Endothelial cell of umbilical vein (primary cell): ENCODE measurements around the gene NRCAM. TPM values are rescaled to one million over a fixed set of nuclear protein-coding genes. Genes with fewer than 3 reads are reported as not detected.

Experiments used
- BruUV-seq: library from RNA; stranded (reverse); fragments of 400-500 nt; replicated peaks from 2 replicates; lab custom pipeline; 2021; lab: Mats Ljungman, UMichigan
- CTCF ChIA-PET: fragments of 300-600, 350-600 bp; sonication (Branson Sonifier 250); formaldehyde crosslinking; loops from one replicate; lab custom pipeline; 2021; ENCODE audit warnings: antibody characterized with exemption, inconsistent platforms; lab: Charles Lee
- POLR2A ChIA-PET: fragments of 300-600, 350-600 bp; sonication (Branson Sonifier 250); formaldehyde crosslinking; loops from one replicate; lab custom pipeline; 2021; ENCODE audit warnings: antibody characterized with exemption, inconsistent platforms; lab: Charles Lee
- DNase-seq: peaks from one replicate; pipeline ENCODE4 v3.0.0-alpha.2; 2011; ENCODE audit warnings: low read depth, low spot score
- FAIRE-seq: peaks from 2 replicates; lab custom pipeline; 2011; peaks lifted over from hg19 to GRCh38; lab: Jason Lieb, UNC
- H2AFZ ChIP-seq: 2 replicates; pipeline ENCODE4 v1.6.0; 2012; ENCODE audit warnings: low read depth, low read length, control low read depth, inconsistent platforms
- H3K27ac ChIP-seq: 2 replicates; pipeline ENCODE4 v1.5.1; 2011; ENCODE audit warnings: low read depth, mild to moderate bottlenecking, control low read depth, low read length, moderate library complexity; ENCODE audit not compliant: insufficient read depth
- H3K27me3 ChIP-seq, 2 experiments: 2 replicates each; pipeline versions ENCODE4 v1.6.0 to v1.6.1; 2011; ENCODE audit warnings: low read length in 2 of 2, mixed read lengths in 1 of 2; ENCODE audit not compliant: control insufficient read depth in 2 of 2, insufficient read depth in 2 of 2
- H3K36me3 ChIP-seq, 2 experiments: 2 replicates in 1 of 2; 3 replicates in 1 of 2; pipeline ENCODE4 v1.5.1; 2011; ENCODE audit warnings: low read length in 2 of 2, mild to moderate bottlenecking in 1 of 2, moderate library complexity in 1 of 2; ENCODE audit not compliant: control insufficient read depth in 2 of 2, insufficient read depth in 2 of 2; ENCODE audit errors: extremely low read depth in 1 of 2
- H3K4me1 ChIP-seq: 3 replicates; pipeline ENCODE4 v1.5.1; 2011; ENCODE audit warnings: mild to moderate bottlenecking, low read length; ENCODE audit not compliant: control insufficient read depth, insufficient read depth; ENCODE audit errors: extremely low read depth
- H3K4me2 ChIP-seq: 2 replicates; pipeline ENCODE4 v1.6.1; 2011; ENCODE audit warnings: low read length, control low read depth, mixed read lengths; ENCODE audit not compliant: insufficient read depth
- H3K4me3 ChIP-seq, 3 experiments: fragments of 200-600 bp in 1 of 3; sonication (generic), shearing (Covaris generic) in 1 of 3; replicated peaks in 1 of 3; 2 replicates each; pipeline ENCODE4 v1.5.1; 2011 to 2016; ENCODE audit warnings: control low read depth in 3 of 3, low read length in 3 of 3, mild to moderate bottlenecking in 2 of 3, inconsistent platforms in 1 of 3, low read depth in 1 of 3, moderate library complexity in 1 of 3; ENCODE audit not compliant: insufficient read depth in 1 of 3
- H3K79me2 ChIP-seq: 2 replicates; pipeline ENCODE4 v1.6.0; 2012; ENCODE audit warnings: low read length, inconsistent platforms; ENCODE audit not compliant: control insufficient read depth, insufficient read depth
- H3K9ac ChIP-seq: replicated peaks from 2 replicates; pipeline ENCODE3; 2011; ENCODE audit warnings: low read length, control low read depth; ENCODE audit not compliant: insufficient read depth; ENCODE audit errors: extremely low read depth
- H3K9me1 ChIP-seq: replicated peaks from 3 replicates; pipeline ENCODE4 v1.6.0; 2011; ENCODE audit warnings: mild to moderate bottlenecking, low read length; ENCODE audit not compliant: control insufficient read depth, insufficient read depth; ENCODE audit errors: extremely low read depth
- H3K9me3 ChIP-seq: replicated peaks from 2 replicates; pipeline ENCODE4 v1.5.1; 2012; ENCODE audit warnings: low read length, inconsistent platforms; ENCODE audit not compliant: control insufficient read depth, insufficient read depth
- H4K20me1 ChIP-seq: replicated peaks from 2 replicates; pipeline ENCODE3; 2011; ENCODE audit warnings: mild to moderate bottlenecking, low read length; ENCODE audit not compliant: control insufficient read depth, insufficient read depth; ENCODE audit errors: extremely low read depth
- CTCF ChIP-seq, 2 donors: IDR thresholded peaks; 1 replicate in 1 of 2; 2 replicates in 1 of 2; pipeline ENCODE4 v1.5.1; 2011; ENCODE audit warnings: low read length in 2 of 2, mild to moderate bottlenecking in 2 of 2, moderate library complexity in 2 of 2, control low read depth in 1 of 2, inconsistent platforms in 1 of 2, low read depth in 1 of 2; ENCODE audit not compliant: insufficient read depth in 1 of 2; ENCODE audit errors: extremely low read depth in 1 of 2
- EZH2 ChIP-seq: IDR thresholded peaks from 2 replicates; pipeline ENCODE4 v1.6.1; 2012; ENCODE audit warnings: borderline replicate concordance, low read depth, mild to moderate bottlenecking, moderate library complexity, low read length, inconsistent platforms; ENCODE audit not compliant: severe bottlenecking
- FOS ChIP-seq: IDR thresholded peaks from 2 replicates; pipeline ENCODE4 v1.6.1; 2011; ENCODE audit warnings: mild to moderate bottlenecking, low read length, moderate library complexity, borderline replicate concordance; ENCODE audit not compliant: insufficient read depth
- GATA2 ChIP-seq: IDR thresholded peaks from 2 replicates; pipeline ENCODE4 v1.7.0; 2011; ENCODE audit warnings: low read depth, mild to moderate bottlenecking, moderate library complexity, mixed read lengths, low read length; ENCODE audit not compliant: insufficient read length, insufficient read depth
- JUN ChIP-seq: IDR thresholded peaks from 2 replicates; pipeline ENCODE4 v1.6.1; 2011; ENCODE audit warnings: borderline replicate concordance, low read depth; ENCODE audit not compliant: insufficient read length, insufficient read depth
- MAX ChIP-seq: IDR thresholded peaks from 2 replicates; pipeline ENCODE4 v1.6.1; 2011; ENCODE audit not compliant: insufficient read depth, insufficient read length
- MYC ChIP-seq: IDR thresholded peaks from one replicate; pipeline ENCODE4 v1.6.1; 2011; ENCODE audit warnings: mild to moderate bottlenecking, low read depth, low read length
- POLR2A ChIP-seq: IDR thresholded peaks from 2 replicates; pipeline ENCODE4 v1.6.1; 2012; ENCODE audit warnings: low read depth, mild to moderate bottlenecking, control low read depth, low read length
- POLR2AphosphoS5 ChIP-seq: IDR thresholded peaks from 2 replicates; pipeline ENCODE4 v1.6.1; 2012; ENCODE audit warnings: low read depth, mild to moderate bottlenecking, control low read depth, low read length, moderate library complexity; ENCODE audit not compliant: insufficient read depth
- dilution Hi-C: fragments of 300-500 bp; cut with MboI; formaldehyde crosslinking; loops from one replicate; pipeline ENCODE4 v1.15.0; 2019; ENCODE audit warnings: low sequenced_read_pairs; ENCODE audit not compliant: extremely low pct_ligation_motif_present
- intact Hi-C: fragments of 100-400 bp; cut with micrococcal nuclease; formaldehyde crosslinking; loops from one replicate; pipeline ENCODE4 v1.10.0; 2022
- polyA plus RNA-seq, 4 experiments: library from polyadenylated mRNA; depleted of rRNA in 3 of 4; stranded (reverse) in 3 of 4; unstranded in 1 of 4; fragments of >200 nt; gene quantifications; 2 replicates each; pipeline versions ENCODE4 v1.2.1 to v1.2.3, GENCODE V29; 2011 to 2012; ENCODE audit warnings: missing spikeins in 1 of 4
- total RNA-seq: library from RNA; stranded (reverse); gene quantifications from 2 replicates; pipeline ENCODE4 v1.2.3, GENCODE V29; 2021

NRCAM gene
- total and polyA plus RNA-seq, 2 donors (not counting 3 experiments of a cell fraction or from before 2014, with no cell fraction given), result 26.0 to 47.6 TPM

- intact Hi-C loops, result loop anchor here (2.0 kb wide), 1 partner anchor 67 kb away; no protein-coding TSS in a partner anchor
- Histone ChIP-seq H2AFZ (no peak overlapping the region), H3K9me1 (no peaks in the 10 kb centered on the region), H4K20me1 (no peaks in the 10 kb centered on the region), H3K27me3 (no peaks in the 10 kb centered on the region), H3K4me3 (no peak overlapping the region), H3K4me1 (peaks cover 34% of the 10 kb centered on the region), H3K4me2 (no peak overlapping the region), H3K9ac (no peak overlapping the region), H3K36me3 (no peaks in the 10 kb centered on the region), H3K79me2 (no peaks in the 10 kb centered on the region), H3K9me3 (no peaks in the 10 kb centered on the region), H3K27ac (no peak overlapping the region)
- CTCF ChIA-PET, result interaction anchor here (1.4 to 2.7 kb wide), 3 partner anchors 9 to 306 kb away, joined by 3 to 12 read pairs (median 4); no protein-coding TSS in a partner anchor
- DNase-seq (no peak), FAIRE-seq (no peak)
- POLR2A ChIA-PET, result no interaction called here
- TF ChIP-seq POLR2AphosphoS5, result no peak
- TF ChIP-seq FOS, result no peak
- TF ChIP-seq MYC, result no peak
- no peak for TF ChIP-seq CTCF (IDR thresholded peaks at IDR 0.05; ENCODE audit: extremely low read depth in 1 of 2, insufficient read depth in 1 of 2, low read depth in 1 of 2, low read length in 2 of 2)
- no peak for TF ChIP-seq JUN
- no peak for TF ChIP-seq EZH2
- TF ChIP-seq POLR2A, result no peak
- TF ChIP-seq MAX, result no peak
- no peak for TF ChIP-seq GATA2
- BruUV-seq, result no TSS peak
- dilution Hi-C loops, result loop anchor here (25.0 kb wide), 1 partner anchor 300 kb away; no protein-coding TSS in a partner anchor
Measured at GRCh38 chr7:108487646-108488045, 31.4 kb upstream of the NRCAM start.
